Subcutaneous abdominal adipose tissue (tissue), 5 donors: Measurements from ENCODE around the gene ACOT4.
A peak's percentile ranks its signal among the peaks of the same experiment; 100 is the strongest.
"Not testable (repeated sequence)": the region's sequence is repeated elsewhere in the genome, so short reads cannot be mapped to it uniquely, and the experiment has no call there.

Experiments used
- H3K27ac ChIP-seq: one replicate; pipeline ENCODE4 v1.7.0; 2013; ENCODE audit warnings: low read depth, mild to moderate bottlenecking, inconsistent platforms, low read length, moderate library complexity
- H3K27me3 ChIP-seq, 5 donors: one replicate each; pipeline ENCODE4 v1.7.0; 2013; ENCODE audit warnings: low read length in 5 of 5, inconsistent platforms in 1 of 5; ENCODE audit not compliant: control insufficient read depth in 5 of 5, insufficient read depth in 4 of 5
- H3K36me3 ChIP-seq, 5 donors: one replicate each; pipeline ENCODE4 v1.7.0; 2013; ENCODE audit warnings: low read length in 5 of 5; ENCODE audit not compliant: control insufficient read depth in 5 of 5, insufficient read depth in 5 of 5
- H3K4me1 ChIP-seq, 5 donors: one replicate each; pipeline ENCODE4 v1.7.0; 2013; ENCODE audit warnings: low read length in 5 of 5, mild to moderate bottlenecking in 3 of 5, moderate library complexity in 1 of 5; ENCODE audit not compliant: control insufficient read depth in 5 of 5, insufficient read depth in 5 of 5
- H3K4me3 ChIP-seq, 5 donors: one replicate each; pipeline ENCODE4 v1.7.0; 2013; ENCODE audit warnings: low read length in 5 of 5, low read depth in 1 of 5
- H3K9ac ChIP-seq, 5 donors: one replicate each; pipeline ENCODE4 v1.7.0; 2013; ENCODE audit warnings: low read length in 5 of 5, mild to moderate bottlenecking in 4 of 5, moderate library complexity in 3 of 5
- H3K9me3 ChIP-seq, 5 donors: one replicate each; pipeline ENCODE4 v1.7.0; 2013; ENCODE audit warnings: low read length in 5 of 5; ENCODE audit not compliant: control insufficient read depth in 5 of 5
- donor health status: healthy.
- donor health status: healthy.
- donor health status: healthy.
- donor health status: healthy.
- donor health status: healthy.

The ACOT4 gene

DNA sequence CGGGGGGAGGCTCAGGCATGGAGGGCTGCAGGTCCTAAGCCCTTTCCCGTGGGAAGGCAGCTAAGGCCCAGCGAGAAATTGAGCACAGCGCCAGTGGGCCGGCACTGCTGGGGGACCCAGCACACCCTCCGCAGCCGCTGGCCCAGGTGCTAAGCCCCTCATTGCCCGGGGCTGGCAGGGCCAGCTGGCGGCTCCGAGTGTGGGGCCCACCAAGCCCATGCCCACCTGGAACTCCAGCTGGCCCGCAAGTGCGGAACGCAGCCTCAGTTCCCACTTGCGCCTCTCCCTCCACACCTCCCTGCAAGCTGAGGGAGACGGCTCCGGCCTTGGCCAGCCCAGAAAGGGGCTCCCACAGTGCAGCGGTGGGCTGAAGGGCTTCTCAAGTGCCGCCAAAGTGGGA lies 25.2 kb upstream of the ACOT4 start:
- H3K9me3 ChIP-seq, H3K27ac ChIP-seq, H3K9ac ChIP-seq, H3K36me3 ChIP-seq, H3K27me3 ChIP-seq: not testable (repeated sequence)
- peaks cover 2 to 45% (median 33%) of the 10 kb centered on the region in 5 donors for H3K4me1 ChIP-seq
- peak overlapping the region in 1 of 5 donors; percentile 50 for H3K4me3 ChIP-seq

DNA sequence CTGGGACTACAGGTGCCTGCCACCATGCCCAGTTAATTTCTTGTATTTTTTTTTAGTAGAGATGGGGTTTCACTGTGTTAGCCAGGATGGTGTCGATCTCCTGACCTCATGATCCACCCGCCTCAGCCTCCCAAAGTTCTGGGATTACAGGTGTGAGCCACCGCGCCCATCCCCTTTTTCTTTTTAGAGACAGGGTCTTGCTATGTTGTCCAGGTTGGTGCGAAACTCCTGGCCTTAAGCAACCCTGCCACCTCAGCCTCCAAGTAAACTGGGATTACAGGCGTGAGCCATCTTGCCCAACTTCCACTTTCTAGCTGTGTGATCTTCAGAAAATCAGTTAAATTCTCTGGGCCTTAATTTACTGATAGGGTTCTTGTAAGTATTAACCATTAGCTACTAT lies 24.7 kb upstream of the ACOT4 start:
- Histone ChIP-seq H3K4me3 (peak overlapping the region in 2 of 5 donors; percentile 50 to 84), H3K4me1 (peaks cover 2 to 47% (median 35%) of the 10 kb centered on the region in 5 donors), H3K27ac (peak overlapping the region; percentile 95)
- H3K9ac ChIP-seq, H3K36me3 ChIP-seq, H3K9me3 ChIP-seq, H3K27me3 ChIP-seq: not testable (repeated sequence)

- no peaks in the 10 kb centered on the region for H3K27me3 ChIP-seq
- H3K4me3 ChIP-seq: peak overlapping the region; percentile 50 to 84 (median 82)
- peak overlapping the region in 4 of 5 donors; percentile 6 to 79 (median 66) for H3K9ac ChIP-seq
- peaks cover 2 to 47% (median 35%) of the 10 kb centered on the region in 5 donors for H3K4me1 ChIP-seq
- H3K9me3 ChIP-seq: peaks cover 0 to 3% (median 0%) of the 10 kb centered on the region in 5 donors
- H3K27ac ChIP-seq: peak overlapping the region; percentile 95
- H3K36me3 ChIP-seq: no peaks in the 10 kb centered on the region
Observed at GRCh38 chr14:73567358-73567757, 24.3 kb upstream of the ACOT4 start.

- Histone ChIP-seq H3K9me3 (no peaks in the 10 kb centered on the region), H3K9ac (peak overlapping the region; percentile 6 to 79 (median 71)), H3K36me3 (no peaks in the 10 kb centered on the region), H3K27ac (peak overlapping the region; percentile 95), H3K27me3 (no peaks in the 10 kb centered on the region), H3K4me1 (peaks cover 2 to 47% (median 35%) of the 10 kb centered on the region in 5 donors), H3K4me3 (peak overlapping the region; percentile 50 to 84 (median 82))
Observed at GRCh38 chr14:73567951-73568885, 23.5 kb upstream of the ACOT4 start.

DNA sequence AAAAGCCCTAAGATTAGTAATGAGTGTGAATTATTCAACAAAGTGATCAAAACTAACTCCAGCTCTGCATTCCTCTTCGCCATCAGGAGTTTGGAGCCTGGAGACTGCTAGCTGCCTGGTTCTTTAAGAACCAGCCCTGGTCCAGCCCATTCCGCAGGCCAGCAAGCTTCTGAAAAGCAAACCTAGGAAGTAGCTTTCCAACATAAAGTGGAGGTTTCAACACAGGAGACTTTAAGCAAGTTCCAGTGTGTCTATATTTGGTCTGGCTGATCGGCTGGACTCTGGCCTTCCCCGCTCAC lies 22.8 kb upstream of the ACOT4 start:
- Histone ChIP-seq H3K4me3 (peak overlapping the region; percentile 50 to 84 (median 82)), H3K27ac (peak overlapping the region; percentile 95), H3K4me1 (peaks cover 2 to 47% (median 35%) of the 10 kb centered on the region in 5 donors), H3K9ac (peak overlapping the region; percentile 50 to 79 (median 71))
- not testable (repeated sequence) for H3K27me3 ChIP-seq, H3K36me3 ChIP-seq, H3K9me3 ChIP-seq

DNA sequence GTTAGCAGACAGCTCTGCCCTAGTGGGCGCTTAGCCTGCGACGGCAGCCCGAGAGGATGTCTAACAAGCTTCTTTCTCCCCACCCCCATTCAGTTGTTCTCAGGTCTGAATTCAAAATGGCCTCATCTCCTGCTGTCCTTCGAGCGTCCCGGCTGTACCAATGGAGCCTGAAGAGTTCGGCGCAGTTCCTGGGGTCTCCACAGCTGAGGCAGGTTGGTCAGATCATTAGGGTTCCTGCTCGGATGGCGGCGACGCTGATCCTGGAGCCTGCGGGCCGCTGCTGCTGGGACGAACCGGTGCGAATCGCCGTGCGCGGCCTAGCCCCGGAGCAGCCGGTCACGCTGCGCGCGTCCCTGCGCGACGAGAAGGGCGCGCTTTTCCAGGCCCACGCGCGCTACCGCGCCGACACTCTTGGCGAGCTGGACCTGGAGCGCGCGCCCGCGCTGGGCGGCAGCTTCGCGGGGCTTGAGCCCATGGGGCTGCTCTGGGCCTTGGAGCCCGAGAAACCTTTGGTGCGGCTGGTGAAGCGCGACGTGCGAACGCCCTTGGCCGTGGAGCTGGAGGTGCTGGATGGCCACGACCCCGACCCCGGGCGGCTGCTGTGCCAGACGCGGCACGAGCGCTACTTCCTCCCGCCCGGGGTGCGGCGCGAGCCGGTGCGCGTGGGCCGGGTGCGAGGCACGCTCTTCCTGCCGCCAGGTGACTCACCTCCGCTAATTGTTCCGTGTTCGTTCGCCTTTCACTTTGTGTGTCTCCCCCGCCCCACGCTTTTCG lies 22.3 kb upstream of the ACOT4 start, which contains the start of gene ACOT2:
Gene ACOT2, plus strand, starts transcription at position 29 of the 774 bp plus-strand sequence. Its CDS starts 28 bp downstream, at position 57.
- H3K9ac ChIP-seq: peak within 1 kb of the TSS; percentile 59 to 84 (median 71)
- not testable (repeated sequence) for H3K9me3 ChIP-seq, H3K27me3 ChIP-seq, H3K36me3 ChIP-seq
- peaks cover 2 to 47% (median 35%) of the 10 kb centered on the region in 5 donors for H3K4me1 ChIP-seq
- peak within 1 kb of the TSS; percentile 50 to 91 (median 82) for H3K4me3 ChIP-seq
- H3K27ac ChIP-seq: peak within 1 kb of the TSS; percentile 95

GRCh38 chr14:73570913-73571312 lies 20.8 kb upstream of the ACOT4 start:
- H3K27ac ChIP-seq: peak overlapping the region; percentile 95
- H3K4me1 ChIP-seq: peaks cover 2 to 47% (median 35%) of the 10 kb centered on the region in 5 donors
- H3K27me3 ChIP-seq, H3K9ac ChIP-seq, H3K36me3 ChIP-seq, H3K9me3 ChIP-seq: not testable (repeated sequence)
- peak overlapping the region; percentile 26 to 91 (median 82) for H3K4me3 ChIP-seq

GRCh38 chr14:73573034-73573433 lies 18.6 kb upstream of the ACOT4 start:
- peaks cover 2 to 32% (median 20%) of the 10 kb centered on the region in 5 donors for H3K4me1 ChIP-seq
- H3K27ac ChIP-seq: peak overlapping the region; percentile 11
- not testable (repeated sequence) for H3K9me3 ChIP-seq, H3K4me3 ChIP-seq, H3K9ac ChIP-seq, H3K27me3 ChIP-seq
- H3K36me3 ChIP-seq: peaks cover 0 to 13% (median 6%) of the 10 kb centered on the region in 5 donors

- H3K4me3 ChIP-seq, H3K27me3 ChIP-seq, H3K9me3 ChIP-seq, H3K9ac ChIP-seq: not testable (repeated sequence)
- Histone ChIP-seq H3K27ac (peak overlapping the region; percentile 11), H3K36me3 (peaks cover 0 to 17% (median 7%) of the 10 kb centered on the region in 5 donors), H3K4me1 (peaks cover 0 to 29% (median 17%) of the 10 kb centered on the region in 5 donors)
Observed at GRCh38 chr14:73573740-73574139, 17.9 kb upstream of the ACOT4 start.

DNA sequence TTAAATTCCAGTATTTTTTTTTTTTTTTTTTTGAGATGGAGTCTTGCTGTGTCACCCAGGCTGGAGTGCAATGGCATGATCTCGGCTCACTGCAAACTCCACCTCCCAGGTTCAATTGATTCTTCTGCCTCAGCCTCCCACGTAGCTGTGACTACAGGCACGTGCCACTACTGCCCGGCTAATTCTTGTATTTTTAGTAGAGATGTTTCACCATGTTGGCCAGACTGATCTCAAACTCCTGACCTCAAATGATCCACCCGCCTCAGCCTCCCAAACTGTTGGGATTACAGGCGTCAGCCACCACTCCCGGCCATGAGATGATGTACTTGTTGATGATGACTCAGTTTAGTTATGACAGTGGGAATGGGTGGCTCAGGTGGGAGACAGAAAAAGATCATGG lies 17.4 kb upstream of the ACOT4 start:
- H3K27me3 ChIP-seq, H3K9ac ChIP-seq, H3K9me3 ChIP-seq, H3K4me3 ChIP-seq: not testable (repeated sequence)
- Histone ChIP-seq H3K27ac (peak overlapping the region; percentile 30), H3K4me1 (peaks cover 0 to 26% (median 14%) of the 10 kb centered on the region in 5 donors), H3K36me3 (peaks cover 0 to 17% (median 7%) of the 10 kb centered on the region in 5 donors)
